ENCODE data around the gene SUOX. TPM values are rescaled to one million over a fixed set of nuclear protein-coding genes. Genes with fewer than 3 reads are reported as not detected.

SUOX gene
- polyA plus RNA-seq (13.1 and 20.4 TPM in 2 replicates), polyA minus RNA-seq (17.8 and 19.4 TPM in 2 replicates)

- H3K9ac ChIP-seq (ENCODE audit: low read length), result peak within 1 kb of the TSS; percentile 75
- H3K27ac ChIP-seq (ENCODE audit: low read length), result peak within 1 kb of the TSS; percentile 70
- no peaks in the 10 kb centered on the region for H3K36me3 ChIP-seq (ENCODE audit: insufficient read depth, low read length)
- no peaks in the 10 kb centered on the region for H3F3A ChIP-seq (ENCODE audit: insufficient read depth, low read length, poor library complexity, severe bottlenecking)
- H4K20me1 ChIP-seq (ENCODE audit: insufficient read depth), result no peaks in the 10 kb centered on the region
- H3K9me3 ChIP-seq (ENCODE audit: low read length), result no peaks in the 10 kb centered on the region
- TF ChIP-seq TAF1 (IDR thresholded peaks at IDR 0.05; ENCODE audit: low read depth) (peak; percentile 60), CTCF (IDR thresholded peaks at IDR 0.05; ENCODE audit: poor library complexity, severe bottlenecking) (no peak), MXI1 (conservative IDR thresholded peaks at IDR 0.05; ENCODE audit: poor library complexity, severe bottlenecking) (peak; percentile 23), REST (IDR thresholded peaks at IDR 0.05; ENCODE audit: borderline replicate concordance) (peak; percentile 60), EP300 (conservative IDR thresholded peaks at IDR 0.05; ENCODE audit: poor library complexity, severe bottlenecking) (no peak), SMC3 (conservative IDR thresholded peaks at IDR 0.05; ENCODE audit: poor library complexity) (no peak), EZH2 (IDR thresholded peaks at IDR 0.05; ENCODE audit: borderline replicate concordance, insufficient read depth, low read length, poor library complexity, severe bottlenecking) (no peak), POLR2AphosphoS5 (IDR thresholded peaks at IDR 0.05) (peak; percentile 61), RAD21 (conservative IDR thresholded peaks at IDR 0.05) (no peak)
- H3K9me2 ChIP-seq (ENCODE audit: insufficient read depth, low read length), result no peaks in the 10 kb centered on the region
- peak within 1 kb of the TSS; percentile 68 for H3K4me2 ChIP-seq (ENCODE audit: low read length)
- H3K4me3 ChIP-seq (ENCODE audit: low read length), result peak within 1 kb of the TSS; percentile 80
- H3K27me3 ChIP-seq (ENCODE audit: insufficient read depth, low read depth, low read length), result no peaks in the 10 kb centered on the region
- peak within 1 kb of the TSS; percentile 3 for H2AFZ ChIP-seq (ENCODE audit: low read depth, low read length)
- H3K79me2 ChIP-seq (replicated peaks; ENCODE audit: insufficient read depth, low read length), result peaks cover 4% of the 10 kb centered on the region
These were observed at the start of gene SUOX for GRCh38 chr12:55996715-55997534. SUOX (plus strand) TSS chr12:55997276; CDS start chr12:56002222, 4,946 bp downstream.

GRCh38 chr12:55955344-55955743 lies 41.7 kb upstream of the SUOX start:
- no peak overlapping the region for H3K4me2 ChIP-seq (ENCODE audit: low read length)

More at GRCh38 chr12:55955344-55955743, 41.7 kb upstream of the SUOX start:
- Histone ChIP-seq H3K27ac (ENCODE audit: low read length) (no peak overlapping the region), H3K27me3 (ENCODE audit: insufficient read depth, low read depth, low read length) (no peaks in the 10 kb centered on the region), H3K79me2 (replicated peaks; ENCODE audit: insufficient read depth, low read length) (no peaks in the 10 kb centered on the region), H4K20me1 (ENCODE audit: insufficient read depth) (no peaks in the 10 kb centered on the region), H2AFZ (ENCODE audit: low read depth, low read length) (no peak overlapping the region), H3K4me3 (ENCODE audit: low read length) (no peak overlapping the region), H3K9me2 (ENCODE audit: insufficient read depth, low read length) (no peaks in the 10 kb centered on the region), H3F3A (ENCODE audit: insufficient read depth, low read length, poor library complexity, severe bottlenecking) (no peaks in the 10 kb centered on the region), H3K9ac (ENCODE audit: low read length) (no peak overlapping the region), H3K36me3 (ENCODE audit: insufficient read depth, low read length) (no peaks in the 10 kb centered on the region), H3K9me3 (ENCODE audit: low read length) (no peaks in the 10 kb centered on the region)
- TF ChIP-seq RAD21 (conservative IDR thresholded peaks at IDR 0.05) (no peak), SMC3 (conservative IDR thresholded peaks at IDR 0.05; ENCODE audit: poor library complexity) (no peak), MXI1 (conservative IDR thresholded peaks at IDR 0.05; ENCODE audit: poor library complexity, severe bottlenecking) (no peak), CTCF (IDR thresholded peaks at IDR 0.05; ENCODE audit: poor library complexity, severe bottlenecking) (no peak), EZH2 (IDR thresholded peaks at IDR 0.05; ENCODE audit: borderline replicate concordance, insufficient read depth, low read length, poor library complexity, severe bottlenecking) (no peak), EP300 (conservative IDR thresholded peaks at IDR 0.05; ENCODE audit: poor library complexity, severe bottlenecking) (no peak), REST (IDR thresholded peaks at IDR 0.05; ENCODE audit: borderline replicate concordance) (no peak), TAF1 (IDR thresholded peaks at IDR 0.05; ENCODE audit: low read depth) (no peak), POLR2AphosphoS5 (IDR thresholded peaks at IDR 0.05) (no peak)
